Measurements from ENCODE around the gene MLXIPL. TPM values are rescaled to one million over a fixed set of nuclear protein-coding genes. Genes with fewer than 3 reads are reported as not detected.
A peak's percentile ranks its signal among the peaks of the same experiment; 100 is the strongest.

Gene MLXIPL, protein sequence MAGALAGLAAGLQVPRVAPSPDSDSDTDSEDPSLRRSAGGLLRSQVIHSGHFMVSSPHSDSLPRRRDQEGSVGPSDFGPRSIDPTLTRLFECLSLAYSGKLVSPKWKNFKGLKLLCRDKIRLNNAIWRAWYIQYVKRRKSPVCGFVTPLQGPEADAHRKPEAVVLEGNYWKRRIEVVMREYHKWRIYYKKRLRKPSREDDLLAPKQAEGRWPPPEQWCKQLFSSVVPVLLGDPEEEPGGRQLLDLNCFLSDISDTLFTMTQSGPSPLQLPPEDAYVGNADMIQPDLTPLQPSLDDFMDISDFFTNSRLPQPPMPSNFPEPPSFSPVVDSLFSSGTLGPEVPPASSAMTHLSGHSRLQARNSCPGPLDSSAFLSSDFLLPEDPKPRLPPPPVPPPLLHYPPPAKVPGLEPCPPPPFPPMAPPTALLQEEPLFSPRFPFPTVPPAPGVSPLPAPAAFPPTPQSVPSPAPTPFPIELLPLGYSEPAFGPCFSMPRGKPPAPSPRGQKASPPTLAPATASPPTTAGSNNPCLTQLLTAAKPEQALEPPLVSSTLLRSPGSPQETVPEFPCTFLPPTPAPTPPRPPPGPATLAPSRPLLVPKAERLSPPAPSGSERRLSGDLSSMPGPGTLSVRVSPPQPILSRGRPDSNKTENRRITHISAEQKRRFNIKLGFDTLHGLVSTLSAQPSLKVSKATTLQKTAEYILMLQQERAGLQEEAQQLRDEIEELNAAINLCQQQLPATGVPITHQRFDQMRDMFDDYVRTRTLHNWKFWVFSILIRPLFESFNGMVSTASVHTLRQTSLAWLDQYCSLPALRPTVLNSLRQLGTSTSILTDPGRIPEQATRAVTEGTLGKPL
- not detected for total RNA-seq

DNA sequence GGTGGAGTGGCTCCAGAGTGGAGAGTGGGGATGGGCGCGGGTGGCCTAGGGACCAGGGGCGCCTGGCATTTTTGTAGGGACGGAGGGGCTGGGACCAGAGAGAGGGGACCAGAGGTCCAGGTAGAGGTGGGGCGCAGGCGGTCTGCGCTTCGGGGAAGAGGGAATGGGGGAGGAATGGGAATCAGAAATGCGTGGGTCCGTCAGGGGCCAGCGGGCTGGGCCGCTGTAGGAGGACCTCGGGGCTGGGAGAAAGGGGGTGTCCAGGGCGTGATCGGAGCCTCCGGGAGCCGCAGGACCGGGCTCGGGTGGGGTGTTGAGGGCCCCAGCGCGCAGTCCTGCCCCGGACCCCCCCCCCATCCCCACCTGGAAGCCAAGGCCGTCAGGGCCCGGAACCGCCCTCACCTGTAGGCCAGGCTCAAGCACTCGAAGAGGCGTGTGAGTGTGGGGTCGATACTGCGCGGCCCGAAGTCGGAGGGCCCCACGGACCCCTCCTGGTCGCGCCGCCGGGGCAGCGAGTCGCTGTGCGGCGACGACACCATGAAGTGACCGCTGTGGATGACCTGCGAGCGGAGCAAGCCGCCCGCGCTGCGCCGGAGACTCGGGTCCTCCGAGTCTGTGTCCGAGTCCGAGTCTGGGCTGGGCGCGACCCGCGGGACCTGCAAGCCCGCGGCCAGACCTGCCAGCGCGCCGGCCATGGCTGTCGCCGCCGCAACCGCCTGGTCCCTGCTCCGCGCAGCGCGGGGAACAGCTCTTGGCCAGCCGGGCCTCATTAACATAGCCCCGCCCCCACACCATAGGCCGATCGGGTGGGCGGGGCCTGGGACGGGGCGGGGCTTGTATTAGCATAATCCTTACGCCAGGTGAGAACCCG lies at the start of gene MLXIPL:
Gene MLXIPL, minus strand, starts transcription at position 725 of the 871 bp plus-strand sequence. Its CDS starts 30 bp downstream, at position 695.
- H3K36me3 Mint-ChIP-seq (ENCODE audit: low read depth), result no peaks in the 10 kb centered on the region
- DNase-seq (peak; percentile 85), ATAC-seq (peak; percentile 95)
- H3K4me1 Mint-ChIP-seq, result peaks cover 8% of the 10 kb centered on the region
- ChIA-PET CTCF (interaction anchor here (0.6 to 1.0 kb wide), 4 partner anchors 17 to 129 kb away, joined by 3 to 4 read pairs (median 3); no protein-coding TSS in a partner anchor), POLR2A (no interaction called here)
- no peak within 1 kb of the TSS for H3K27ac Mint-ChIP-seq
- H3K27me3 Mint-ChIP-seq, result peaks cover 43% of the 10 kb centered on the region
- no peak within 1 kb of the TSS for H3K4me3 Mint-ChIP-seq
- no peaks in the 10 kb centered on the region for H3K9me3 Mint-ChIP-seq (ENCODE audit: low read depth)
- intact Hi-C loops (cut with DNase I, micrococcal nuclease), result loop anchor here in 1 of 2 experiments (1.0 to 5.0 kb wide), 6 partner anchors 12 to 110 kb away; partner anchors contain the start of genes BUD23, DNAJC30, STX1A and TBL2

DNA sequence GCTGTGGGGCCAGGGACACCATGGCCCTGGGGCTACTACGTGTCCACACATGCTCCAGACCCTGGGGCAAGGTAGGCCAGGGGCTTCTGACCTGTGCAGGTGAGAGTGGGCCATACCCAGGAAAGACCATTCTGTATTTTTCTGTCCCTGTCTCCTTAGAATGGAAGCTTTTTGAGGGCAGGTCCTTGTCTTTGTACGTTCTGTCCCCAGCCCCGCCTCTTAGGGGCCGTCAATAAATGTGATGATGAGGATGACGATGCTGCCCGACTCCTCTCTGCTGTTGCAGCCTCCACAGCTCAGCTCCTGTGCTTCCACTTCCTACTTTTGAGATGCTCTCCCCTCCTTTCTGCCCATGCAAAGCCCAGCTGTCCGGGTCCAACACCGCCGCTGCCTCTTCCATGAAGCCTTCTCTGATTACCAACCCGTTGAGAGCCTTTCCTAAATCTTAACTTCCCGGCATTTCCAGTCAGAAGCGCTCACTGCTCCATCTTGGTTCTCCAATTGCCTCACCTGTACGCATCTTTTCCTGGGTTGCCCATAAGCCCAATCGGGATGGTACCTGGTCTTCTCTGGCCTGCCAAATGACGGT lies 47.6 kb upstream of the MLXIPL start:
- Mint-ChIP-seq H3K4me1 (peaks cover 3% of the 10 kb centered on the region), H3K36me3 (ENCODE audit: low read depth) (no peaks in the 10 kb centered on the region), H3K27ac (no peak overlapping the region), H3K27me3 (peaks cover 18% of the 10 kb centered on the region), H3K9me3 (ENCODE audit: low read depth) (no peaks in the 10 kb centered on the region), H3K4me3 (no peak overlapping the region)
- intact Hi-C loops (cut with DNase I, micrococcal nuclease), result no loop called here
- DNase-seq, result no peak
- no peak for ATAC-seq
- CTCF ChIA-PET, result interaction anchor here (0.8 kb wide), 1 partner anchor 53 kb away, joined by 3 read pairs; no protein-coding TSS in a partner anchor
- POLR2A ChIA-PET, result no interaction called here

DNA sequence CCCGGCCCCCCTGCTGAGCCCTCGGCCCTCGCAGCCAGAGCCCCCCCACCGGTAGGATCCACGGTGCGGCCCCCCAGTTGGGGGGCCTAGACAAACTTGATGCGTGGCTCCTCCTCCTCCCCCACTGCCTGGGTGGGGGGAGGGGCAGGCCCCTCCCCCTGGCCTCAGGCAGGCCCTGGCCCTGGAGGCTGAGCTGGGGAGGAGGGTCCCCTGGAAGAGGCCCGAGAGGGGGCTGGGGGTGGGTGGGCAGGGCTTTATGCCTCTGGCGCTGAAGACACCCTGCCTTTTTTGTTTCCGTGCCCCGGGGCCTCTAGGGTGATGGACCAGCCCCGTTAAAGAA lies 47.0 kb upstream of the MLXIPL start:
- ATAC-seq (no peak), DNase-seq (no peak)
- no peaks in the 10 kb centered on the region for H3K9me3 Mint-ChIP-seq (ENCODE audit: low read depth)
- H3K4me1 Mint-ChIP-seq, result peaks cover 3% of the 10 kb centered on the region
- POLR2A ChIA-PET, result no interaction called here
- H3K36me3 Mint-ChIP-seq (ENCODE audit: low read depth), result no peaks in the 10 kb centered on the region
- no peak overlapping the region for H3K27ac Mint-ChIP-seq
- H3K27me3 Mint-ChIP-seq, result peaks cover 18% of the 10 kb centered on the region
- intact Hi-C loops (cut with DNase I, micrococcal nuclease), result no loop called here
- CTCF ChIA-PET, result no interaction called here
- no peak overlapping the region for H3K4me3 Mint-ChIP-seq

DNA sequence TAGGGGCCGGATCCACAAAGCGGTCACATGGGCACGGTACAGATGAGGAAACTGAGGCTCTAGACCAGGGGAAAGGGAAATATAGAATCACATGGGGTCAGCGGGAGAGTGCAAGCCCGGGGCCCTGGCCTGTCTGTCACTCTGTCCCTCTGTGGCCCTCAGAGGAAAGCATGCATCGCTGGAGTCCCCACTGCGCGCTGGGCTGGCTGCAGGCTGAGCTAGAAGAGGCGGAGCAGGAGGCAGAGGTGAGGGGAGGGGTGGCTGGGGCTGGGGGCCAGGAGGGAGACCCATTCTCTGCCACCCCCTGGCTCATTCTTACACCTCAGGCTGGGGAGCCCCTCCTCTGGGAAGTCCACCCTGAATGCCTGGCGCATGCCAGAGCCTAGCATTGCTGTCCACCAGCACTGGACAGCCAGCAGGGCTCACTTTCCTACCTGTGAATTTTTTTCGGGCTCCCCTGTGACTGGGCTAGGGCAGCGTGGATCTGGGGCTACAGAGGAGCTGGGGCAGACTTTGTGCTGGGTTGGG lies 45.6 kb upstream of the MLXIPL start:
- no peaks in the 10 kb centered on the region for H3K36me3 Mint-ChIP-seq (ENCODE audit: low read depth)
- no peak overlapping the region for H3K4me3 Mint-ChIP-seq
- H3K27me3 Mint-ChIP-seq, result peaks cover 28% of the 10 kb centered on the region
- H3K27ac Mint-ChIP-seq, result no peak overlapping the region
- DNase-seq (no peak), ATAC-seq (no peak)
- intact Hi-C loops (cut with DNase I, micrococcal nuclease), result loop anchor here (5.0 kb wide), 3 partner anchors 47 to 172 kb away; partner anchors contain the start of genes METTL27 (in 1 of the 2) and STX1A (in 1 of the 2)
- ChIA-PET CTCF (interaction anchor here (0.6 to 3.8 kb wide), 2 partner anchors 14 to 64 kb away, joined by 3 to 19 read pairs; no protein-coding TSS in a partner anchor), POLR2A (no interaction called here)
- H3K4me1 Mint-ChIP-seq, result peaks cover 5% of the 10 kb centered on the region
- no peaks in the 10 kb centered on the region for H3K9me3 Mint-ChIP-seq (ENCODE audit: low read depth)

DNA sequence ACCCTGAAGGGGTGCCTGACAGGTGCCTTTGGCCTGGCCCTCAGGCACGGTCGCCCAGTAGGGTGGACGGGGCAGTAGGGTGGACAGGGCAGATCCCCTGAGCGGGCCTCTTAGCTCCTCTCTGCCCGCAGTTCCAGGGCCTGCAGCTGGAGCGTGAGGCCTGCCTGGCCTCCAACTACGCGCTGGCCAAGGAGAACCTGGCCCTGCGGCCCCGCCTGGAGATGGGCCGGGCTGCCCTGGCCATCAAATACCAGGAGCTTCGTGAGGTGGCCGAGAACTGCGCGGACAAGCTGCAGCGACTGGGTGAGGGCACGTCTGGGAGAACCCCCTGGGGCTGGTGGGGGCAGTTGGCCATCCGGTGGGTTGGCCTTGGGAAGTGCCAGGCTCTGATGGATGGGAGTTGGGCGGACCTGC lies 45.0 kb upstream of the MLXIPL start:
- H3K4me1 Mint-ChIP-seq, result peaks cover 5% of the 10 kb centered on the region
- ATAC-seq (no peak), DNase-seq (no peak)
- peaks cover 33% of the 10 kb centered on the region for H3K27me3 Mint-ChIP-seq
- no peaks in the 10 kb centered on the region for H3K9me3 Mint-ChIP-seq (ENCODE audit: low read depth)
- H3K27ac Mint-ChIP-seq, result no peak overlapping the region
- H3K4me3 Mint-ChIP-seq, result no peak overlapping the region
- intact Hi-C loops (cut with DNase I, micrococcal nuclease), result loop anchor here (5.0 kb wide), 3 partner anchors 48 to 173 kb away; partner anchors contain the start of genes METTL27 (in 1 of the 2) and STX1A (in 1 of the 2)
- POLR2A ChIA-PET, result no interaction called here
- CTCF ChIA-PET, result interaction anchor here (1.0 to 3.8 kb wide), 2 partner anchors 31 to 63 kb away, joined by 3 to 19 read pairs; no protein-coding TSS in a partner anchor
- H3K36me3 Mint-ChIP-seq (ENCODE audit: low read depth), result no peaks in the 10 kb centered on the region

DNA sequence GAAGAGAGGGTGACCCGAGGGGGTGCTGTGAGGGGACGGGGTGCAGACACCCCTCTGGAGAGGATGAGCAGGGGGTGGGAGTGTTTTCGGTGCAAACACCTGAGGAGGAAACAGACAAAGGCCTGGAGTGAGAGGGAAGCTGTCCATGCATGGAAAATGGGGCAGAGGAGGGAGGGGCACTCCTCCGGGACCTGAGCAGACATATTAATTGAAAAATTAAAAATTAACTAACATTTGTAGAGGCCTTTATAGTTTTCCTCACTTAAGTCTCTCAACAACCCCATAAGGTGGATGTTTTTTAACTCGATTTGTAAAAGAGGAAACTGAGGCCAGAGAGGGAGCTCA lies 44.5 kb upstream of the MLXIPL start:
- ChIA-PET CTCF (interaction anchor here (1.0 to 3.8 kb wide), 2 partner anchors 32 to 63 kb away, joined by 3 to 19 read pairs; no protein-coding TSS in a partner anchor), POLR2A (no interaction called here)
- intact Hi-C loops (cut with DNase I, micrococcal nuclease), result loop anchor here (5.0 kb wide), 3 partner anchors 48 to 173 kb away; partner anchors contain the start of genes METTL27 (in 1 of the 2) and STX1A (in 1 of the 2)
- H3K9me3 Mint-ChIP-seq (ENCODE audit: low read depth), result no peaks in the 10 kb centered on the region
- H3K27me3 Mint-ChIP-seq, result peaks cover 35% of the 10 kb centered on the region
- peak overlapping the region; percentile 54 for H3K4me3 Mint-ChIP-seq
- H3K27ac Mint-ChIP-seq, result no peak overlapping the region
- H3K4me1 Mint-ChIP-seq, result peaks cover 5% of the 10 kb centered on the region
- DNase-seq (no peak), ATAC-seq (no peak)
- no peaks in the 10 kb centered on the region for H3K36me3 Mint-ChIP-seq (ENCODE audit: low read depth)

DNA sequence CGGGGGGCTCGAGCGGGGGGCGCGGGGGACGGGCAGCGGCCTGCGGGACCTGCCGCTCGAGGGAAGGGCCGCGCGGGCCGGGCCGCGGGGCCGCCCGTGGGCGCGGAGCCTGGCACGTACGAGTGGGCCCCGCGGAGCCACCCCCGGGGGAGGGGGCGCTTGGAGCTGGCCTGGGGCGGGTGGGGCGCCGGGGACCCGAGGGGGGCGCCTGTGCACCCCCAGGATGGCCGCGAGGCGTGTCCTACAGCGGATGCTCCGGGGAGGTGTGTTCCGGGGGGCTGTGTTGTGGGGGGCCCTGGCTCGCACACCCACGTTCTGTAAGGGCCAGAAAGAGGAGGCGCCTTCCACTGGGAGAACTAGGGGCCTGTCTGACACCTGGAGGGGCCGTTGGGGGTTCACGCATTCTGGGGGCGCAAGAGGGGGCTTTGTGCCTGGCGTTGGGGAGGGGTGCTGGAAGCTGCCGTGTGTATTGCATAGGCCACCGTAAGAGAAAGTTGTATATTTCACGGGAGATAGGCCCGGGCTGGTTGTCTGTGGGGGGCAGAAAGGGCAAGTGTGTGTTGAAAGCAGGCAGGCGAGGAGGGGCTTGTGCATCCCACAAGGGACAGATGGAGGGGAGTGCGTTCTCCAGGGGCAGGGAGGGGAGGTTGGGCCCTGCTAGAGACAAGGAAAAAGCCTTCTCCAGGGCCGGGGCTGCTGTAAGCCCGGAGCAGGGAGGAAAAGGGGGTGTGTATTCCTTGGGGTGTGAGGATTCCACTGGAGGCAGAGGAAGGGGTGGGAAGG lies 44.0 kb upstream of the MLXIPL start:
- ChIA-PET CTCF (interaction anchor here (0.5 to 3.8 kb wide), 7 partner anchors 12 to 115 kb away, joined by 3 to 19 read pairs (median 3); no protein-coding TSS in a partner anchor), POLR2A (no interaction called here)
- Mint-ChIP-seq H3K36me3 (ENCODE audit: low read depth) (no peaks in the 10 kb centered on the region), H3K4me3 (peak overlapping the region; percentile 54), H3K4me1 (peaks cover 5% of the 10 kb centered on the region), H3K9me3 (ENCODE audit: low read depth) (peaks cover under 1% of the 10 kb centered on the region), H3K27me3 (peaks cover 37% of the 10 kb centered on the region), H3K27ac (no peak overlapping the region)
- intact Hi-C loops (cut with DNase I, micrococcal nuclease), result loop anchor here (5.0 kb wide), 3 partner anchors 49 to 174 kb away; partner anchors contain the start of genes METTL27 (in 1 of the 2) and STX1A (in 1 of the 2)
- no peak for DNase-seq
- ATAC-seq, result no peak

DNA sequence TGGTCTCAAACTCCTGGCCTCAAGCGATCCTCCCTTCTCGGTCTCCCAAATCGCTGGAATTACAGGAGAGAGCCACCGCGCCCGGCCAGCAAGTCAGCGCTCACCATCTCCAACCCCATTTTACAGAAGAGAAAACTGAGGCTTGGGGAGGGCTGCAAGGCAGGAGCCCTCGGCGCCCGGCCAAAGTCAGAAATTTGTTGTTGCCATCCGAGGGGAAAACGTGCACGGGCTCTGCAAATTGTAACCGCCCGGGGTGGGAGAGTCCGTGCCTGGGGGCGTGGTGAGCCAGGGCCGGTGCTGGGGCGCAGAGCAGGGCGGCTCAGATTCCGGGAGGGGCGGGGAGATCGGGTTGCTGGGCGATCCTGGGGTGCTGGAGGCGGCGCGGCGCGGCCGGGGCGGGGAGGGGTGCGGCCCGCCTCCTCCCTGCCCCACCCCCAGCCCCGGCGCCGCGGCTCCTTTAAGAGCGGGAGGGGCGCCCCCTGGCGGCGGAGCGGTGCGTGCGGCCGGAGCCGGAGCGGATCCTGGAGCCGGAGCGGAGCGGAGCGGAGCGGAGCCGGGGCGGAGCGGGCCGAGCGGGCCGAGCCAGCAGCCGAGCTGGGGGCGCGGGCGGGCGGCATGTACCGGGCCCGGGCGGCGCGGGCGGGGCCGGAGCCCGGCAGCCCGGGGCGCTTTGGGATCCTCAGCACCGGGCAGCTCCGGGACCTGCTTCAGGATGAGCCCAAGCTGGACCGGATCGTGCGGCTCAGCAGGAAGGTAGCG lies 43.2 kb upstream of the MLXIPL start, which contains the start of gene VPS37D:
Gene VPS37D, plus strand, starts transcription at position 488 of the 759 bp plus-strand sequence. Its CDS starts 128 bp downstream, at position 616.
- no peaks in the 10 kb centered on the region for H3K36me3 Mint-ChIP-seq (ENCODE audit: low read depth)
- ATAC-seq (peak; percentile 94), DNase-seq (peak; percentile 96)
- no peak within 1 kb of the TSS for H3K27ac Mint-ChIP-seq
- peaks cover 5% of the 10 kb centered on the region for H3K4me1 Mint-ChIP-seq
- ChIA-PET POLR2A (no interaction called here), CTCF (interaction anchor here (0.5 to 3.8 kb wide), 10 partner anchors 11 to 115 kb away, joined by 3 to 19 read pairs (median 4); no protein-coding TSS in a partner anchor)
- intact Hi-C loops (cut with DNase I, micrococcal nuclease), result loop anchor here (1.0 to 5.0 kb wide), 13 partner anchors 16 to 175 kb away; partner anchors contain the start of genes TBL2 (in 2 of the 2), ABHD11 (in 1 of the 2), BAZ1B (in 1 of the 2) and BCL7B (in 1 of the 2)
- H3K27me3 Mint-ChIP-seq, result peaks cover 40% of the 10 kb centered on the region
- peaks cover 5% of the 10 kb centered on the region for H3K9me3 Mint-ChIP-seq (ENCODE audit: low read depth)
- H3K4me3 Mint-ChIP-seq, result peak within 1 kb of the TSS; percentile 57

DNA sequence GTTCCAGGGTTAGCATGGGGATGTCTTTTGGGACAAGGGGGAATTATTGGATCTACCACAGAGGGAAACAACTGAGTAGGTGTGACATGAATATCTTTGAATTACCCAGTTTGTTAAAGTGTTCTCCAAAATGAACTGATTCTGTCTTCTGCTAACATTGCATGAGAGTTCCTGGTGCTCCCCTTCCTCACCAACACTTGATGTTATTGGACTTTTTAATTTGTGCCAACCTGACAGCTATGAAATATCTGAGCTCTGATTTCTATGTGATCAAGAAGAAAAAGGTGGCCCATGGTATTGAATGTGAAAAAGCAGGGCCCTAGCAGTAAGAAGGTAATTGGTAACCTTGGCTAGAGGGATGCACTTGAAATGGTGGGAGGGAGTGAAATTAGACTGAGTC lies 38.7 kb upstream of the MLXIPL start:
- ATAC-seq, result no peak
- peaks cover 2% of the 10 kb centered on the region for H3K4me1 Mint-ChIP-seq
- H3K36me3 Mint-ChIP-seq (ENCODE audit: low read depth), result no peaks in the 10 kb centered on the region
- CTCF ChIA-PET, result interaction anchor here (0.7 kb wide), 1 partner anchor 62 kb away, joined by 3 read pairs; no protein-coding TSS in a partner anchor
- H3K27me3 Mint-ChIP-seq, result peaks cover 33% of the 10 kb centered on the region
- no peak overlapping the region for H3K27ac Mint-ChIP-seq
- peaks cover 5% of the 10 kb centered on the region for H3K9me3 Mint-ChIP-seq (ENCODE audit: low read depth)
- no peak overlapping the region for H3K4me3 Mint-ChIP-seq
- POLR2A ChIA-PET, result no interaction called here
- intact Hi-C loops (cut with DNase I, micrococcal nuclease), result no loop called here
- DNase-seq, result no peak

Measured in activated CD4-positive, alpha-beta T cell treated with anti-CD3 and anti-CD28 coated beads for 36 hours (primary cell).